Measurements from ENCODE around the gene DDX11. TPM values are rescaled to one million over a fixed set of nuclear protein-coding genes. Genes with fewer than 3 reads are reported as not detected.
A peak's percentile ranks its signal among the peaks of the same experiment; 100 is the strongest.
"Not testable (repeated sequence)": the region's sequence is repeated elsewhere in the genome, so short reads cannot be mapped to it uniquely, and the experiment has no call there.

DDX11 gene
- total and polyA plus RNA-seq, 5 donors = 5.4 to 16.5 (median 7.8) TPM

- H3K9me3 ChIP-seq (ENCODE audit: control insufficient read depth, low read length); H3K27ac ChIP-seq (ENCODE audit: low read length); H3K4me3 ChIP-seq (ENCODE audit: low read length); H3K4me1 ChIP-seq (ENCODE audit: control insufficient read depth, insufficient read depth, low read length); ATAC-seq; intact Hi-C loops (cut with DNase I); DNase-seq; H3K27me3 ChIP-seq (ENCODE audit: control insufficient read depth, insufficient read depth): not testable (repeated sequence)
- WGBS = 91% methylated on average over 9 of the region's 9 CpGs
Observed at GRCh38 chr12:31098771-31099170, 25.1 kb downstream of the DDX11 start.

GRCh38 chr12:31099434-31099833, 25.8 kb downstream of the DDX11 start:
- H3K4me3 ChIP-seq (ENCODE audit: low read length); DNase-seq; ATAC-seq; H3K9me3 ChIP-seq (ENCODE audit: control insufficient read depth, low read length); H3K27ac ChIP-seq (ENCODE audit: low read length); H3K27me3 ChIP-seq (ENCODE audit: control insufficient read depth, insufficient read depth); intact Hi-C loops (cut with DNase I); H3K4me1 ChIP-seq (ENCODE audit: control insufficient read depth, insufficient read depth, low read length): not testable (repeated sequence)
- 73% methylated on average over 2 of the region's 2 CpGs for WGBS

GRCh38 chr12:31100503-31101208, 27.0 kb downstream of the DDX11 start:
- ATAC-seq; H3K9me3 ChIP-seq (ENCODE audit: control insufficient read depth, low read length); H3K27ac ChIP-seq (ENCODE audit: low read length); H3K4me1 ChIP-seq (ENCODE audit: control insufficient read depth, insufficient read depth, low read length); DNase-seq; intact Hi-C loops (cut with DNase I); H3K4me3 ChIP-seq (ENCODE audit: low read length); H3K27me3 ChIP-seq (ENCODE audit: control insufficient read depth, insufficient read depth): not testable (repeated sequence)
- 79% methylated on average over 26 of the region's 26 CpGs for WGBS

- H3K27me3 ChIP-seq (ENCODE audit: control insufficient read depth, insufficient read depth); H3K9me3 ChIP-seq (ENCODE audit: control insufficient read depth, low read length); DNase-seq; ATAC-seq; intact Hi-C loops (cut with DNase I); H3K4me1 ChIP-seq (ENCODE audit: control insufficient read depth, insufficient read depth, low read length); H3K4me3 ChIP-seq (ENCODE audit: low read length); H3K27ac ChIP-seq (ENCODE audit: low read length): not testable (repeated sequence)
- 85% methylated on average over 8 of the region's 8 CpGs for WGBS
Observed at GRCh38 chr12:31102125-31102524, 28.5 kb downstream of the DDX11 start.

- H3K27me3 ChIP-seq (ENCODE audit: control insufficient read depth, insufficient read depth); intact Hi-C loops (cut with DNase I); H3K9me3 ChIP-seq (ENCODE audit: control insufficient read depth, low read length); DNase-seq; ATAC-seq; H3K4me3 ChIP-seq (ENCODE audit: low read length); H3K27ac ChIP-seq (ENCODE audit: low read length); H3K4me1 ChIP-seq (ENCODE audit: control insufficient read depth, insufficient read depth, low read length): not testable (repeated sequence)
- WGBS = 93% methylated on average over 9 of the region's 9 CpGs
Observed at GRCh38 chr12:31102596-31102995, 28.9 kb downstream of the DDX11 start.

GRCh38 chr12:31103561-31103975, 29.9 kb downstream of the DDX11 start:
- intact Hi-C loops (cut with DNase I); H3K9me3 ChIP-seq (ENCODE audit: control insufficient read depth, low read length); H3K4me3 ChIP-seq (ENCODE audit: low read length); H3K4me1 ChIP-seq (ENCODE audit: control insufficient read depth, insufficient read depth, low read length); H3K27me3 ChIP-seq (ENCODE audit: control insufficient read depth, insufficient read depth); H3K27ac ChIP-seq (ENCODE audit: low read length): not testable (repeated sequence)
- peak in 1 of 3 donors; percentile 22 for DNase-seq
- WGBS = 77% methylated on average over 16 of the region's 16 CpGs
- ATAC-seq = peak in 1 of 2 donors; percentile 10

GRCh38 chr12:31104220-31104619, 30.6 kb downstream of the DDX11 start:
- intact Hi-C loops (cut with DNase I); H3K27ac ChIP-seq (ENCODE audit: low read length); H3K4me3 ChIP-seq (ENCODE audit: low read length); H3K9me3 ChIP-seq (ENCODE audit: control insufficient read depth, low read length); H3K27me3 ChIP-seq (ENCODE audit: control insufficient read depth, insufficient read depth); H3K4me1 ChIP-seq (ENCODE audit: control insufficient read depth, insufficient read depth, low read length); DNase-seq: not testable (repeated sequence)
- peak in 1 of 2 donors; percentile 45 for ATAC-seq
- 65% methylated on average over 4 of the region's 4 CpGs for WGBS

- H3K9me3 ChIP-seq (ENCODE audit: control insufficient read depth, low read length); H3K27me3 ChIP-seq (ENCODE audit: control insufficient read depth, insufficient read depth); H3K4me3 ChIP-seq (ENCODE audit: low read length); H3K4me1 ChIP-seq (ENCODE audit: control insufficient read depth, insufficient read depth, low read length); intact Hi-C loops (cut with DNase I); DNase-seq; ATAC-seq; H3K27ac ChIP-seq (ENCODE audit: low read length): not testable (repeated sequence)
- 90% methylated on average over 14 of the region's 14 CpGs for WGBS
Observed at GRCh38 chr12:31104773-31105172, 31.1 kb downstream of the DDX11 start.

- no peaks in the 10 kb centered on the region for H3K9me3 ChIP-seq (ENCODE audit: control insufficient read depth, low read length)
- H3K4me3 ChIP-seq (ENCODE audit: low read length) = no peak overlapping the region
- H3K4me1 ChIP-seq (ENCODE audit: control insufficient read depth, insufficient read depth, low read length) = no peaks in the 10 kb centered on the region
- ATAC-seq = no peak
- intact Hi-C loops (cut with DNase I) = no loop called here
- WGBS = 86% methylated on average over 8 of the region's 8 CpGs
- H3K27me3 ChIP-seq (ENCODE audit: control insufficient read depth, insufficient read depth) = no peaks in the 10 kb centered on the region
- no peak for DNase-seq
- H3K27ac ChIP-seq (ENCODE audit: low read length) = no peak overlapping the region
Observed at GRCh38 chr12:31105668-31106067, 32.0 kb downstream of the DDX11 start.

- H3K9me3 ChIP-seq (ENCODE audit: control insufficient read depth, low read length) = no peaks in the 10 kb centered on the region
- intact Hi-C loops (cut with DNase I) = no loop called here
- H3K4me3 ChIP-seq (ENCODE audit: low read length) = no peak overlapping the region
- 80% methylated on average over 10 of the region's 10 CpGs for WGBS
- ATAC-seq (no peak), DNase-seq (no peak)
- H3K27ac ChIP-seq (ENCODE audit: low read length) = no peak overlapping the region
- no peaks in the 10 kb centered on the region for H3K27me3 ChIP-seq (ENCODE audit: control insufficient read depth, insufficient read depth)
- no peaks in the 10 kb centered on the region for H3K4me1 ChIP-seq (ENCODE audit: control insufficient read depth, insufficient read depth, low read length)
Observed at GRCh38 chr12:31106101-31106803, 32.6 kb downstream of the DDX11 start.

GRCh38 chr12:31109773-31110172, 36.1 kb downstream of the DDX11 start:
- not testable (repeated sequence) for H3K4me3 ChIP-seq (ENCODE audit: low read length); H3K27me3 ChIP-seq (ENCODE audit: control insufficient read depth, insufficient read depth); H3K27ac ChIP-seq (ENCODE audit: low read length); H3K9me3 ChIP-seq (ENCODE audit: control insufficient read depth, low read length); ATAC-seq; DNase-seq; H3K4me1 ChIP-seq (ENCODE audit: control insufficient read depth, insufficient read depth, low read length)
- WGBS = 41% methylated on average over 6 of the region's 6 CpGs
- intact Hi-C loops (cut with DNase I) = loop anchor here in 1 of 4 donors (10.0 kb wide), 1 partner anchor 125 kb away; no protein-coding TSS in a partner anchor

Data from right cardiac atrium (tissue), 5 donors.